Measurements from ENCODE around the gene MMP28.

Gene MMP28, protein sequence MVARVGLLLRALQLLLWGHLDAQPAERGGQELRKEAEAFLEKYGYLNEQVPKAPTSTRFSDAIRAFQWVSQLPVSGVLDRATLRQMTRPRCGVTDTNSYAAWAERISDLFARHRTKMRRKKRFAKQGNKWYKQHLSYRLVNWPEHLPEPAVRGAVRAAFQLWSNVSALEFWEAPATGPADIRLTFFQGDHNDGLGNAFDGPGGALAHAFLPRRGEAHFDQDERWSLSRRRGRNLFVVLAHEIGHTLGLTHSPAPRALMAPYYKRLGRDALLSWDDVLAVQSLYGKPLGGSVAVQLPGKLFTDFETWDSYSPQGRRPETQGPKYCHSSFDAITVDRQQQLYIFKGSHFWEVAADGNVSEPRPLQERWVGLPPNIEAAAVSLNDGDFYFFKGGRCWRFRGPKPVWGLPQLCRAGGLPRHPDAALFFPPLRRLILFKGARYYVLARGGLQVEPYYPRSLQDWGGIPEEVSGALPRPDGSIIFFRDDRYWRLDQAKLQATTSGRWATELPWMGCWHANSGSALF

GRCh38 chr17:35795007-35795870 lies at the start of gene MMP28:
TSS of gene MMP28 (minus strand) at chr17:35795641. CDS start at chr17:35795377, 264 bp downstream.
- no peak for DNase-seq

- DNase-seq = no peak
Observed at GRCh38 chr17:35844547-35844946, 49.1 kb upstream of the MMP28 start.

GRCh38 chr17:35843698-35844097 lies 48.3 kb upstream of the MMP28 start:
- DNase-seq = no peak

DNA sequence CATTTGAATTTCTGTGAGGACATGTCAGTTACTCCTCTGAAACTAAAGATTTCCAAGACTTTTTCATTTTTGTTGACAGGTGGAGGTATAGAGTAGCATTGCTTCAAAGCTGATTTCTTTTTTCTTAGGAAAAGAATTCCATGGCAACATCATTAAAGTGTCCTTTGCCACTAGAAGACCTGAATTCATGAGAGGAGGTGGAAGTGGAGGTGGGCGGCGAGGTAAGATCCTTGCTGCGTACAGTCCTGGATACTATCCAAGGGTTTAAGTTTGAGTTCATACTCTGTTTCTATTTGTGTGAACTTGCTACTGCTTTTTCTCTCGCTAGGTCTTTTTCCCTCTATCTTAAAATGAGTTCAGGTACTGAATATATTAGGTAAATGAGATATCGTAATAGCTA lies 46.8 kb upstream of the MMP28 start:
- DNase-seq = no peak

- no peak for DNase-seq
Observed at GRCh38 chr17:35841505-35841904, 46.1 kb upstream of the MMP28 start.

DNA sequence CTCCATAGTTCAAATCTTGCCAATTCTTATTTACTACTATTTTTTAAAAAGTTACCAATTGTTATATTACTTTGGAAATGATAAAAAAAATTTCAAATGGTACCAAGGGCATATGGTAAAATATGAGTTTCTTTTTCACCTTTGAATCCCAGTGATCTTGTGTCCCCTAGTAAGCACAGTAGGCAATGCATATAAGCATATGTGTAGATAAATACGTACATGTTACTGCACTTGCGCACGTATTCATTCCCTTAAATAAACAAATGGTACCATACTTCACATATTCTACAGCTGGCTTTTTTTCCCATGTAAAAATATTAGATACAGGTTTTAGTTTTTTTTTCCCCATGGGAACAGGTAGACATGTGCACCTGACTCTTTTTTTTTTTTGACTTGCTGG lies 45.7 kb upstream of the MMP28 start:
- no peak for DNase-seq

DNA sequence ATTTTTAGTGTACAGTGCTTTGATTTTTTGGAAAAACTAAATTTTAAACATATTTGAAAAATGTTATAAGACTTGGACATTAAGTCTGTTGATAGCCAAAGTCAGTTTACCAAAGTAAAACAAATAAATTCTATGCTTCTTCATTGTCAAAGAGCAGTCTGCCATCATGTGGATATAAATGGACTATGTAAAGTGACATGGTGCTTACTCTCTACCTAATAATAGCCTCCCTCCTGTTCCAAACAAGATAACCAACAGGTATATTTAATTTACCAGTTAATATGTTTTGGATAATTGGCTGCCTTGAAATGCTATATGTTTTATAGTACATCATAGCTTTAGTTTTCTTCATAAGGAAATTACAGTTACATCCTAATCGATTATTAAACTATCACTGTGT lies 29.8 kb upstream of the MMP28 start:
- no peak for DNase-seq

GRCh38 chr17:35821308-35821707 lies 25.9 kb upstream of the MMP28 start:
- DNase-seq = no peak

DNA sequence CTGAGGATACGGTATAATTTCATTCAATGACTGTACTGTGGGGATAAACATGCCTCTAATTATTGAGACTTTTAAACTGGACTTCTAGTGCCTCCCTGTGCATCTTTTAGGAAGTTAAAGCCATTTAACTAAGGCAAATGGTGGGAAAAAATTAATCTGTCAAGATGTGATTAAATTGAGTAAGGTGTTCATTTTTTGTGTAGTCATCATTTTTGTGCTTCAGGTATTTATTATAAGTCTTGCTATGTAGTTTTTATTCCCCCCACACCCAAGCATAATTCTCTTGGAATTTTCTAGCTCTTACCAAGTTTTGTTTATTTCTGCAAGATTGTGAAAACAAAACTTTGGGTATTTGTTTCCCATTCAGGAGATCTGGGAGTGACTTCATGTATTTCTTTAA lies 24.0 kb upstream of the MMP28 start:
- DNase-seq = peak; percentile 16

GRCh38 chr17:35817196-35817595 lies 21.8 kb upstream of the MMP28 start:
- no peak for DNase-seq

- DNase-seq = no peak
Observed at GRCh38 chr17:35816723-35817122, 21.3 kb upstream of the MMP28 start.

GRCh38 chr17:35812456-35812855 lies 17.0 kb upstream of the MMP28 start:
- DNase-seq = no peak

- DNase-seq = no peak
Observed at GRCh38 chr17:35811759-35812158, 16.3 kb upstream of the MMP28 start.

GRCh38 chr17:35809855-35810461 lies 14.5 kb upstream of the MMP28 start:
- DNase-seq = peak; percentile 29

DNA sequence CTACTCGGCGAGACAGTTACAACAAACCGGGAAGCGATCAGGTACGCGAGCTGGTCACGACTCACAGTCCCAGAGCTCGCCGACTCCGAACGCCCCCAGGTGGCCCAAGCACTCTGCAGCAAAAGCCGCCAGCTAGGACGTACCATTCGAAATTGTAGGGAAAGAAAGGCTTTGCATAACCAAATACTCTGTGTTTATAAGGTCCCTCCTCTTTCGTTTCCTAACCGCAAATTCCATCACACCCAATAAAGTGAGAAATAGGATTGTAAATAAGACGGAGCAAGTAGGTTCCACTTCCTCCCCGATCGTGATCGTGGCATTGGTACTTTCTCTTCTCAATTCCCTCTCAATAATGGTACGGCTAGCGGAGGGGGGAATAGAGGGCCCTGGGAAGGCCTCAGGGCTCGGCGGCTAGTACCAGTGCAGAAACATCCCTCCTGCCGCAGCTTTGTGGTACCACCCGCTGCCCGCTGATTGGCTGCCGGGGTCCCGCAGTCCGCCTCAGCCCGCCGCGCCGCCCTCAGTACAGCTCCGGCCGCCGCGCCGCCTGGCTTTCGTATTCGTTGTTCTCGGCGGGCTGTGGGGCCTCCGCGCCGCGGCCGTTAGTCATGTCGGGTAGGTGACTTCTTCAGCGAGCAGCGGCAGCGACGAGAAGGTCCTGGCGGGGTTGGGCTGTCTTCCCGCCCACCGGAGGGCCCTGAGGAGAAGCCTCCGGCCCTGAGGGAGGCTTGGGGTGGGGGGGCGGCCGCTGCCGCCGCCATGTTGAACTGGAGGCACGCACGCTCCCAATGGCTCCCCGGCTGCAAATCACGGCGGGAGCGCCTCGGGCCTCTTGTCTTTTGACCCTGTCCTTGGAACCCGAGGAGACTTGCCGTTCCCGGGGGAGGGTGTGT lies 13.8 kb upstream of the MMP28 start, which contains the start of gene TAF15:
TSS of gene TAF15 (plus strand) at position 523 of the 893 bp plus-strand sequence. CDS start at position 609, 86 bp downstream.
- DNase-seq = peak; percentile 99

GRCh38 chr17:35808240-35808961 lies 13.0 kb upstream of the MMP28 start:
- no peak for DNase-seq

DNA sequence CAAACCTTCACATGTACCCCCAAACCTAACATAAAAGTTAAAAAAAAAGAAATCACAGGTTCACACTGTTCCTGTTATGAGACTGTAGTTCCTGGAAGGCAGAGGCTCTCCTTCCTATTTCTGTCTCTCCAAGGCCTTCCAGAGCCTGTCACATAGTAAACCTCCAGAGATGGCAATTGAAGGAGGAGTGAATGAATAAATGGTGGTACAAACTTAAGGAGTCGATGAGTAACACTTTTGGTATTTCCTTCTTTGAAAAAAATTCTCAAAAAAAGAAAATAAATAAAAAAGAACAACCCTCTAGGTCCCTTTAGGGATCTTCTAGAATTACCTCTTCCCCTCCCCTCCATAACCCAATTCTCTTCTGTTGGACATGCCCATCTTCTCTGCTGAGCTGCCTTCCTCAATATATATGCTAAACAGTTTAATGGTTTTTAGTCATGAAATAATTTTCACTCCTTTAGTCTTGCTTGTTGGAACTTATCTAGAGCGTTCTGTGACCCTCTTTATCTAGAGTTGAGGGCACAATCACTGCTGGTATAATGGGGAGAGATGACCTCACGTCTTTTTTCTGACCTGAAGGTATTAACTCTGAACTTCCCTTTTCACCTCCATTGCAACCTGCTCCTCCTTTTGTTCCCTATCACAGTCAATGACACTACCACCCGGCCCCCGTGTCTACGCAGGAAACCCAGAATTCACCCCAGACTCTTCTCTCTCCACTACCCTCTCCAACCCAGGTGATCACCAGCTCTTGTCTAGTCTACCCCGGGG lies 12.1 kb upstream of the MMP28 start:
- peak; percentile 50 for DNase-seq

DNA sequence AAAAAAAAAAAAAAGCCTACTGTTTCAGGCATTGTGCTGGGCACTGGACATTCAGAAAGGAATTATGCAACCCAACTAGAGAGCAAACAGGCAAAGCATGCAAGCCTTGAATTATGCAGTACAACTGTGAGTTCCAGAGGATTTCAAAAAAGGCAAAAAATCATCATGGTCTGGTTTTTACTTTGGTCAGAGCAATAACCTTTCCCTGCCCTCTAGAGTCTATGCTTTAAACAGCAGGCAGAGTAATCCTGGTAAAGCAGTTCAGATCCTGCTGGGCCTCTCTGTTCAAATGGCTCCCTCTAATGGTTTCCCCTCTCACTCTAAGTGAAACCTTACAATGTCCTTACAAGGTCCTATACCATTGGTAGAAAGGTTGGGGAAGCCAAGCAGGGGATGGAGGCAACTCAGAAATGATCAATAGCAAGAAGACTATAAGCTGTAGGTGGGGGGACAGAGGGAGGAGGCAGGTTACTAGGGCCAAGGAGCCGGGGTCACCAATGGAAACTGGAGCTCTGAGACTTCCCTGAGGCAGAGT lies 9.3 kb upstream of the MMP28 start:
- DNase-seq = peak; percentile 93

GRCh38 chr17:35801583-35802224 lies 6.3 kb upstream of the MMP28 start:
- no peak for DNase-seq

DNA sequence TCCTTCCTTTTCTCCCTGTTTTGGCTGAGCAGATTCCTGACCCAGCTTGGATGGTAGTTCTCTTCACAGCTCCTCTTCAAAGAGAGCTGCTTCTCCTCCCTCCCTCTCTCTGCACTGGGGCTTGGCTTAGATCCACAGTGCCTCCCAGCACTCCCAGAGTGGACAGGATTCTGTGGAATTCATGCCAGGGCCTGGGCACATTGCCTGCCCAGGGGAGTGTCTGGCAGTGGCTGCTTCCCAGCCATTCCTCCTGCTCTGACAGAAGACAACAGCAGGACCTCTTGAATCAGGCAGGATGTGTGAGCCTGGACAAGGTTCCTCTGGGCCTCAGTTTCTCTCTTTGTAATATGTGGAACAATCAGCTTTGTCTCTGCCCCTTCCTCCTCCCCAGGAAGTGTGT lies 4.5 kb upstream of the MMP28 start:
- no peak for DNase-seq

Data from OCI-M1 (cell line).